AG10803 (cell line): ENCODE data around the gene FRMD4A.
A peak's percentile ranks its signal among the peaks of the same experiment; 100 is the strongest.

ENCODE experiments used
- DNase-seq: peaks from one replicate; pipeline ENCODE4 v3.0.0; 2010; ENCODE audit warnings: low read depth
- H3K4me3 ChIP-seq: 2 replicates; pipeline ENCODE4 v1.5.1; 2011; ENCODE audit warnings: mild to moderate bottlenecking, low read length, control low read depth
- TF ChIP-seq, protein P1 (sequence below): conservative IDR thresholded peaks from 2 replicates; pipeline ENCODE4 v1.5.1; 2011; ENCODE audit warnings: mild to moderate bottlenecking, low read length, control low read depth, inconsistent platforms

FRMD4A gene

DNA sequence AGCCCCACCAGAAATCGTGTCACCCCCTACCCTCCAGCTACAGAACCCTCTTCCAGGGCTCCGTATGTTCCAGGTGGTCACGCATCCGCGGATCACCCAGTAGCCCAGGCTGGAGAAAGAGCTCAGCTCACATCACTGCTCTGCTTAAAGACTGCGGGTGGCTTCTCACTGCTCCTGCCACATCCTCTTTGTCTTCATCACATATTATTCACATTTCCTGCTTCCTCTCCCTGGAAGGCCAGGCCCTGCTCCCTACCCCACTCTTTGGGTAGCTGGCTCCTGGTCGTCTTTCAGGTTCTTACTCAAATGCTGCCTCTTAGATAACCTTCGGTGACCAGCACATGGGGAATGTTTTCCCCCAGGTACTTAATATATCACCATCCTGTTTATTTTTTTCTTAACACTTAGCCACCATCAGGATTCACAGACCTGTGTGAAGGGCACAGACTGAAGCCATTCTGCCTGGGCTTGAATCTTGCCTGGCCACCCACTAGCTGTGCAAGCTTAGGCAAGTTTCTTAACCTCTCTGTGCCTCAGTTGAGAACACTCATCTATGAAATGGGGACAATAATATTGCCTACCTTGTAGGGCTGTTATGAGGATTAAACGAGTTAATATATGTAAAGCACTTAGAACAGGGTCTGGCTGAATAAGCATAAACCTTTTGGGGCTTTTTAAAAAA is 436.2 kb downstream of the FRMD4A start:
- DNase-seq, result peak; percentile 34
- TF ChIP-seq, protein P1, sequence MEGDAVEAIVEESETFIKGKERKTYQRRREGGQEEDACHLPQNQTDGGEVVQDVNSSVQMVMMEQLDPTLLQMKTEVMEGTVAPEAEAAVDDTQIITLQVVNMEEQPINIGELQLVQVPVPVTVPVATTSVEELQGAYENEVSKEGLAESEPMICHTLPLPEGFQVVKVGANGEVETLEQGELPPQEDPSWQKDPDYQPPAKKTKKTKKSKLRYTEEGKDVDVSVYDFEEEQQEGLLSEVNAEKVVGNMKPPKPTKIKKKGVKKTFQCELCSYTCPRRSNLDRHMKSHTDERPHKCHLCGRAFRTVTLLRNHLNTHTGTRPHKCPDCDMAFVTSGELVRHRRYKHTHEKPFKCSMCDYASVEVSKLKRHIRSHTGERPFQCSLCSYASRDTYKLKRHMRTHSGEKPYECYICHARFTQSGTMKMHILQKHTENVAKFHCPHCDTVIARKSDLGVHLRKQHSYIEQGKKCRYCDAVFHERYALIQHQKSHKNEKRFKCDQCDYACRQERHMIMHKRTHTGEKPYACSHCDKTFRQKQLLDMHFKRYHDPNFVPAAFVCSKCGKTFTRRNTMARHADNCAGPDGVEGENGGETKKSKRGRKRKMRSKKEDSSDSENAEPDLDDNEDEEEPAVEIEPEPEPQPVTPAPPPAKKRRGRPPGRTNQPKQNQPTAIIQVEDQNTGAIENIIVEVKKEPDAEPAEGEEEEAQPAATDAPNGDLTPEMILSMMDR, result no peak
- no peak overlapping the region for H3K4me3 ChIP-seq

DNA sequence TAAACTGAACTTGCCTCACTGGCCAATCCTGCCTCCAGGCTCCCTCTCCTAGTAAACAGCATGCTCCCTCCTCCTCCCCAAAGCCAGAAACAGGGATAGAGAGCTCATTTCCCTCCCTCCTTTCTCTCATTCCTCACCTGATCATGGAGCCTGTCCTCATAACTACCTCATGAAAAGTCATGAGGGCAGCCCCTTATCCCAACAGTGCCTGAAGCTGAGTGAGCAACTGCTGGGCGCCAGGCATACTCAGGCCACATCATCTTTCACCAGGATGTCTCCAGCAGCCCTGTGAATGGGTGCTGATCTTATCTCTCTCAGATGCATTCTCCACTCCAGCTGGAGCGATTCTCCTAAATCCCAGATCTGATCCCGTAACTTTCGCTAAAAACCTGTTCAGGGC is 436.8 kb downstream of the FRMD4A start:
- H3K4me3 ChIP-seq, result no peak overlapping the region
- no peak for DNase-seq
- TF ChIP-seq, protein P1, result no peak

DNA sequence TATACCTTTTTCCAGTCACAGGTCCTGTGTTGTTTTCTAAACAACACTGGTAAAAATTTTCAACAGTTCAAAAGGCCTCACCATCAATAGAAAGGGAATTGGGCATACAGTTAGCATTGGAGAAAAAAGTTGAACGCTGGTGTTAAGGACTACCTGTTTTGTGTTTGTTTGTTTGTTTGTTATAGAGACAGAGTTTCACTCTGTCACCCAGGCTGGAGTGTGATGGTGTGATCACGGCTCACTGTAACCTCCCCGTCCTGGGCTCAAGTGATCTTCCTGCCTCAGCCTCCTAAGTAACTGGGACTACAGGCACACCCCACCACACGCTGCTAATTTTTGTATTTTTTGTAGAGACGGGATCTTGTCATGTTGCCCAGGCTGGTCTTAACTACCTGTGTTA is 437.9 kb downstream of the FRMD4A start:
- no peak overlapping the region for H3K4me3 ChIP-seq
- TF ChIP-seq, protein P1, result no peak

DNA sequence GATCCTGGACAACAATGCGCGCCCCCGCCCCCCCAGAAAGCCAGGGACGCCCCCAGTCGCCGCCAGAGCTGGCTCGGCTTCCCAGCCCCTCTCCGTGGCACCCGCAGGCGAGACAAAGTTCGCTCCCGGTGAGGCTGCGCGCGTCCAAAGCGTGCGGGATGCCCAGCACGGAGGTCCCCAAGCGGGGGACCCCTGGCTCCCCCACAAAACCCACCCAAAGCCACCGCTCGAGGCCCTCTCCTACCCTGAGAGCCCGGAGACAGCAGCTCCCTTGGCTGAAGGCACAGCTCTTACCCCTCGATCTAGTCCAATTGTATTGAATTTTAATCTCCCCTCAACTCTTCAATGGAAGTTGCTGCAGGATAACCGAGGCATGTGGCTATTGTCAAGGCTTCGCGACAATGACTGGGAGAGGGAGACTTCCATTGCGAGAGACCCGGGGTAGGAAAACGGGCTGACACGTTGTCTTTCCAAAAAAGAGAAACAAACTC is 438.7 kb downstream of the FRMD4A start:
- H3K4me3 ChIP-seq, result peak overlapping the region; percentile 57
- TF ChIP-seq, protein P1, result no peak
- DNase-seq, result no peak

More for the DNA sequence above, 437.9 kb downstream of the FRMD4A start:
- no peak for DNase-seq

DNA sequence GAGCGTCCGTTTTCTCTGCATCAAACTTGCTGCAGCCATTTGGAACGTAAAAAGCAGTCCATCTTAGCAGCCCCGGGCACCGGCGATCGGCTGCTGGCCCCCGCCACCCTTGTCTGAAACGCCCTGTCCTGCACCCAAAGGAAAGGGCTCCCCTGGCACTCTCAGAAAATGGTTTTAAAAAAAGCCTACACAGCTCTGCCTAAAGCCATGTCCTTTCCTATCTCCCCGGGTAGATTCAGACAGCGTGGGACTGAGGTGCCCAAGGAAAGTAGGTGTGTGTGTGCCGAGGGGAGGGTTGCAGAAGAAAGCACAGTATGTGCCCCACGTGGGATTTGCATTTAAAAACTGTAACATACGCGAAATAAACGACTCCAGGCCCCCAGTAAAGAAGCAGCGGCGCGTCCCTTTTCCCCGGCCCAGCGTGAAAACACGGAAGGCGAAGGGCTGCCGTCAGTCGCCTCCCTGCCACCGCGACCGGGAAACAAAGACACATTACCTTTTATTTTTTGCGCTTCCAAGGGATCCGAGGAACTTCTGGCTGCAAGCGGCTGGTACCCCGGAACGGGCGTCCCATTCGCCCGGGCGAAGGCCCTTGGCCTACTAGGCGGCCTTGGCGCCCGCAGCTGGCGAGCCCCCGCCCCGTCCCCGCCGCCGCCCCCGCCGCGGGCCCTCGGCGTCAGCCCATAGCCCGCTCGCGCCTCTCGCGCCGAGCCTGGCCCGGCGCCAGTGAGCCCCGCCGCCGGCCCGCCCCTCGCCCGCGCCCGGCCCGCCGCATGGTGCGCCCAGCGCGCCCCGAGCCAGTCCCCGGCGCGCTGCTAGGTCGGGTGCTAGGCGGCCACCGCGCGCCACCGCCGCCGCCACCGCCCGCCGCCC is 439.4 kb downstream of the FRMD4A start:
- TF ChIP-seq, protein P1, result no peak
- peak; percentile 23 for DNase-seq
- peak overlapping the region; percentile 65 for H3K4me3 ChIP-seq

DNA sequence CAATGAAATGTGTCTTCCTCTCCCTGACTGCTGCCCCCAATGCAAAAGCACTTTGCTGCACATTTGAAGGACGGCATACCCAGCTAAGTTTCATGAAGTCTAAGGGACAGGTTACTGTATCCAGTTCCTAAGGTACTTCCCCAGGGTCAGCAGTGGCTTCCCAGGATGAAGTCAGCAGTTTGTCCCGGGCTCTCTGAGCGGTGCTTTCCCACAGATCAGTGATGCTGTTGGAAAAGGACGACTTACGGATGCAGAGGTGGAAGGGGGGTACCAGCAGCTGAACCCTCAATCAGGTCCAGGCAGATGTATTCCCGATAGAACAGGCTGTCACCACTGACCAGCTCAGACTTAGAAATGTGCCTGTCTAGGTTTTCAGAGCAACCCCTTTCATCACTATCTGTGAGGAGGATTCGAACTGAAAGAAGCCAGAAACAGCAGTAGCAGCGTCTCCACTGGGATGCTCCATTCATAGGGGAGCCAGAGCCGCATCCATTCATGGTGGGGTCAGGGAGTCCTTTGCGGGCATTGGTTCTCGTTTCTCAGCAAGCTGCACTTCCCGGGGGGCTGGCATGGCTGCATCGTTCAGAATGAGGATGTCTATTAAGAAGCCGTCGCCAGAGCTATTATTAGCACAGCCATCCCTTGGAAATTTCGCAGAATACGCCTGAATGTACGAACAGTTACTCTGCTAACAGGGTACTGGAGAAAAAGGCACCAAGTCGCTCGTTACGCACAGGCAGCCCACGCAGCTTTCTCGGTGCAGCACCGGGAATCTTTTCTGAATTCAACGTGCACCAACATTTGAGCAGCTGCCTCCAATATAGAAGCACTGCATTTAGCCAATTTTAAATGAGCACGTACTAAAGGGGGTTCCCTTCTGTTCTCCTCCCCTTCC is 440.2 kb downstream of the FRMD4A start:
- peak; percentile 47 for DNase-seq
- peak overlapping the region; percentile 65 for H3K4me3 ChIP-seq
- TF ChIP-seq, protein P1, result no peak
